Measurements from ENCODE around the gene SSTR4.
"Not testable (repeated sequence)": the region's sequence is repeated elsewhere in the genome, so short reads cannot be mapped to it uniquely, and the experiment has no call there.

SSTR4 gene

DNA sequence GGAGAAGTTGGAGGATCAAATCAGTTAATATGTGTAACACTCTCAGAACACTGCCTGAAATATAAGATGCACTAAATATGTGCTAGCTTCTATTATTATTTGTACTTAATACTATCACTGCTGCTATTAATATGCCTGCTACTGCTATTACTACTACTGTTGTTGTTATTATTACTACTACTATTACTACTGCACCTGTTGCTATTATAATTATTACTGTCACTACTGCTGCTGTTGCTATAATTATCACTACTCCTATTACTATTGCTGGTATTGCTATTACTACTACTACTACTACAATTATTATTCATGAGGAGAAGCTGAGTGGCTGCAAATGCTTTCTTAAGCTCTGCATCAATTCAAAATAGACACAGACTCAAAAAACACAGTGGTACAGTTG is 16.7 kb upstream of the SSTR4 start:
- DNase-seq (ENCODE audit: low read depth in 2 of 2): no peak

DNA sequence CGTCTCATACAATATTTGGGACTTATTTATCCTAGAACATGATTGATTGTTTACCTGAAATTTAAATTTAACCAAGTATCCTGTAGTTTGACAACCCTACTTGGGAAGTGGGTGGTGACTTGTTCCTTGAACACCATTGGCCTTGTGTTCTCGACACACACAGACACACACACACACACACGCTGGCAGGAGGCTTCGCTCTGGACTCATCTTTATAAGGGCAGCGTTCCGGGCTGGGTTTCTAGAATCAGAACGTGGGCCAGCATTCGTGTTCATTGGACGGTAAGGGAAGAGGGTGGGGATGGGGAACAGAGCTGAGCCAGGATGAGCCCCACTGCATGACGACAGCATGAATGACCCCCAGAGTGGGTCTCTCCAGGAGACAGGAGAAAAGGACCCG is 16.2 kb upstream of the SSTR4 start:
- no peak for DNase-seq (ENCODE audit: low read depth in 2 of 2)

DNA sequence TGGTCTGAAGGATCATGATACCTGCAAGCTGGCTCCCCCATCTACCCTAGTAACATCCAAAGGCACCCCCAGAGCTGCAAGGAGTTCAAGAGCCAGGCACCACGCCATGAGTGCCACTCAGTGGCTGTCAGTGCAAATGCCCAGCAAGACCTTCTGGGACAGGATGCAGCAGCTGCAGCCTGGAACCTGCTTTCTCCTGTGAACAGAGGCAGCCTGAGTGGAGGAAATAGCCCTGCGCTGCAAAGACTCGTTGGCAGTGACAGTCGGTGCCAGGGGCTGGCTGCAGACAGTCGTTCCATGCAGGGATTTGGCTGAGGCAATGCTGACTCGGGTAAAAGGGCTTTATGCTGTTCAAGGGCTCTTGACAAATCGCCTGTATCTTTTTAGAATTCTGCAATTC is 15.7 kb upstream of the SSTR4 start:
- no peak for DNase-seq (ENCODE audit: low read depth in 2 of 2)

DNA sequence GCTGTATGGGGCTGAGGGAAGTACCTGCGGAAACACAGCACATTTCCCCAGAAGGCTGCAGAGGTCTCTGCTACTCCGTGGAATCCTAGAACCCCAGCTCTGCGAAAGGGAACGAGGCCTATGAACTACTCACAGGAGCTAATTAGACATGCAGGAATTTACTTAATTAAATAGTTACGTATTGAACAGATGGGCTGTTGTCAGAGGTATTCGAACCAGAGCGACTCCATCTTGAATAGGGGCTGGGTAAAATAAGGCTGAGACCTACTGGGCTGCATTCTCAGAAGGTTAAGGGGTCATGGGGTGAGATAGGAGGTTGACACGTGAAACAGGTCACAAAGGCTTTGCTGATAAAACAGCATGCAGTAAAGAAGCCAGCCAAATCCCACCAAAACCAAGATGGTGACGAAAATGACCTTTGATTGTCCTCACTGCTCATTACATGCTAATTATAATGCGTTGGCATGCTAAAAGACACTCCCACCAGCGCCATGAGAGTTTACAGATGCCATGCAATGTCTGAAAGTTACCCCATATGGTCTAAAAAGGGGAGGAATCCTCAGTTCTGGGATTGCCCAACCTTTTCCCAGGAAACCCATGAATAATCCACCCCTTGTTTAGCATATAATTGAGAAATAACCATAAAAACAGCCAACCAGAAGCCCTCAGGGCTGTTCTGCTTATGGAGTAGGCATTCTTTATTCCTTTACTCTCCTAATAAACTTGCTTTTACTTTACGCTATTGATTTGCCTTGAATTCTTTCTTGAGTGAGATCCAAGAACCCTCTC is 14.7 kb upstream of the SSTR4 start:
- DNase-seq (ENCODE audit: low read depth in 2 of 2): no peak

DNA sequence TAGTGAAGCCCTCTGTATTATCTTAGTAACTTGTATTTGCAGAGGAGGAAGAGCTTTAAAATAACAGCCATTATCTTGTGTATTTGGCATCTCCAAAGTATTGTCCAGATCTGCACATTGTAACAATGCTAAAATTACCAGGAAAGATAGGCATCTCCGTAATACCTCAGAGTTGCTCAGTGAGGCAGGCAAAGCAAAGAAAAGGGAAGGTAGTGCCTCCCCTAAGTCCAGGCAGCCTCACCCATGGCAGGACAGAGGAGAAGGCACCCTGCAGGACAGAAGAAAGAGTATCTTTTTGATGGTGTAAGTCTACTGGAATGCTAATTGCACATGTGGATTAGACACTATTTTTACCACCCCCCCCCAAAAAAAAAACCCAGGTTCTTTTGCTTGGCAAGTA is 13.6 kb upstream of the SSTR4 start:
- DNase-seq (ENCODE audit: low read depth in 2 of 2): no peak

DNA sequence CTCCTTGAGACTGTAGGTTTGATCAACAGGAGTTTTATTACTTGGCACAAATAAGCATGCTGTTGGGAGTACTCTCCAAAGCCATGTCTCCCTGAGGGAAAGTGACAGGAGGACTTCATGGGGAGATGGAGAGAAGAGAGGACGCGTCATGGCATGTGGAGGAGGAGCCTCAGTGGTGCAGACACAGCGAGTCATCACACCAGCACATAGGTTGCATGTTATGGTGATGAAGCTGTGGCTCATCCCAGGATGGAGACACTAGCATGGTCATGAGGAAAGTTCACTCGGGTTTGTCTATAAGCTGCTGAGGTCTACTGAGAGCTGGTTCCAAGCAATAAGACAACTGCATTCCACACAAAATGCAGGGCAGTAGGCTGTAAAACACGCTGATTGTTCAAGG is 13.2 kb upstream of the SSTR4 start:
- no peak for DNase-seq (ENCODE audit: low read depth in 2 of 2)

DNA sequence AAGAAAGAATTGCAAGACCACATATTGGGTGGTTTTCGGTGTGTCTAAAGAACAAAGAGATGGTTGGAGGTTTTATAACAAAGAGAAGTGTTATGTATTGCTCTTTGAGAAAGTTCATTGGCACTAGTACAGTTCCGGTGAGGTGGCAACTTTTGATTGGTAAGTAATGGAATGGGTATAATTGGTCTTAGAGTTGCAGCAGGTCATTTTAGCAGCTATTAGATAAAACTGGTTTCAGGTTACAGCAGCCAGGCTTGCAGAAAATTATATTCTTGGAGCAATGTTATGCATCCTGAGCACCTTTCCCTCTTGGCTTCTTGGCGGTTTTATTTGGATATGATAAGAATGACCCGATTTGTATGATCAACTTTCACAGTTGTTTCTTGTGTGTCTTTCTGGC is 12.3 kb upstream of the SSTR4 start:
- DNase-seq (ENCODE audit: low read depth in 2 of 2): no peak

DNA sequence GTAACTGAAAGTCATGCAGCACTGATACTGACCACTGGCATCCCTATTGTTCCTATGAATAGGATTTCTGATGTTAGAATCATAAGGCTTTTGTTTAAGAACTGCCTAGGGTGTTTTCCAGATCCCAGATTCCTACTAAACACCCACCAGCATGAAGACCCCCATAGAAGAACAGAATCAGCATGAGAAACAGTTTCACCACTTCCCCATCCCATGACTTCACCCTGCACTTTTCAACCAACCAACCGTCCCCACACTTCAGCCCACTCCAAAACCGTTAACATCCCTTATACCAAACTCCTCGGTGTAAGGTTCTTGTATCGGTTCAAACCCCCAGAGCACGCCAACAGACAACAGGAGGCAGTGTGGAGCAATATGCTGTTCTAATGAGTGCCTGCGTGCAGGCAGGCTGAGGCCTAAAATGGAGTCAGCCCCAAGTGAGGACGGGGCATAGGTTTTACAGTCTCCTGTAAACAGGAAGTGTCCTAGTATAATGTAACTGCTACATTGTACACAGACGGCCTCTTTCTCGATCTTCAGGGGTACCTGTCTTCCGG is 11.4 kb upstream of the SSTR4 start:
- DNase-seq (ENCODE audit: low read depth in 2 of 2): no peak

DNA sequence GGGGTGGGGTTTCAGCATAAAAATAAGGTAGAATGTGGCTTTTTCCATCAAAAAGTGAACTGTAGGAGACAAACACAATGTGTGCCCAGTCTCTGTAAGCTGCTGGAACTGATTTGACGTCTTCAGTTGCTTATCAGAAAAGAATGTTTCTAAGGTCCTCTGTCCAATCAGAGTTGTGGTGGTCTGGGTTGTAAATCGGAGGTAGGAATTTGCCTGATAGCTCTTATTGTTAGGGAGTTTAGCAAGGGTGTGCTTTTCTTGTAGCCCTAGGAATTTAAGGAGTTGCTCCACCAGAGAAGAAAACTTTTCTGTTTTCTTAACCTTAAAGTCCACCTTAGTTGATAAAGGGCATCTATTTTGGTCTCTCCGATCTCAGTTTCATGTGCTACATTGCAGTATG is 10.4 kb upstream of the SSTR4 start:
- no peak for DNase-seq (ENCODE audit: low read depth in 2 of 2)

DNA sequence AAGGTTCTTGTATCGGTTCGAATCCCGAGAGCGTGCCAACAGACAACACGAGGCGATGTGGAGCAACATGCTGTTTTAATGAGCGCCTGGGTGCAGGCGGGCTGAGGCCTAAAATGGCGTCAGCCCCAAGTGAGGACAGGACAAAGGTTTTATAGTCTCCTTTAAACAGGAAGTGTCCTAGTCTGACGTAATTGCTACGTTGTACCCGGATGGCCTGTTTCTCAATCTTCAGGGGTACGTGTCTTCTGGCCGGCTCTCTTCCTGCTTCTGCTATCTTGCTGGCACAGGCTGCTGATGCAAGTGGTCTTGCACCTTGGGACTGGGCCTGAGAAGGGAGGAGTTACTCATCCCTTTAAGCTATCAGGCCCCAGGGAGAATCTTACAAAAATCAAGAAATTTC is 9.6 kb upstream of the SSTR4 start:
- DNase-seq (ENCODE audit: low read depth in 2 of 2): not testable (repeated sequence)

DNA sequence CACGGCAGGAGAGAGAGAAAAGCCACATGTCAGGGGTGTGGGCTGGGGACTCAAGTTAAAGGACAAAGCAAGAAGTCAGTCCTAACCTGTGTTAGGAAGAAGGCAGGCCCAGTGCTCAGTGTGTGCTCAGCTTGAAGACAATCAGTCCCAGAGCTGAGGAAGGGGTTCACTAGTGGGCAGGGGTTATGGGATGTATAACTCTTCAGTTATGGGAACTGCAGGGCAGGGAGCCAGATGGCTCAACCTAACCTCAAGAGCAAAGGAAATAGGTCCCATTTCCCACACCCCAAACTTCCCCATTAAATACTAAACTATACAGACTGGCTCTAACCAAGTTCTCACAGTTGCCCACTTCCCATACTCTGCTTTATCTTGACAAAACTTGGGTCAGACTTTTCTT is 7.4 kb upstream of the SSTR4 start:
- DNase-seq (ENCODE audit: low read depth in 2 of 2): no peak

DNA sequence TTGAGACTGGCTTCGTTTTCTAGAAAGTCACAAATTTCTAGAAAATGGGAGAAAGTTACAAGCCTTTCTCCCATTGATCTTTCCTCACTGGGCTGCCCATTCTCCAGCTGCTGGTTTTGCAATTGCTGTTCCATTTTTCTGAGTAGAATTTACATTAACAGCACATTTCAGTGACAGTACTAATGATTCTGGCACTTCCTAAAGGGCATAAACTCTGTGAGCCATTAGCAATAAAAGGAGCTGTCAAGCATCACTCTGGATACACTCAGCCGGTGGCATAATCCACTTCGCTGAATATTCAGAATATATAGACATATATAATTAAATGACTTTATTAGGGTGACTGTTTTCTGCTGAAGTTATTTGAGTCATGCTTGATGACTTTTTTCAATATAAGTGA is 6.7 kb upstream of the SSTR4 start:
- no peak for DNase-seq (ENCODE audit: low read depth in 2 of 2)

DNA sequence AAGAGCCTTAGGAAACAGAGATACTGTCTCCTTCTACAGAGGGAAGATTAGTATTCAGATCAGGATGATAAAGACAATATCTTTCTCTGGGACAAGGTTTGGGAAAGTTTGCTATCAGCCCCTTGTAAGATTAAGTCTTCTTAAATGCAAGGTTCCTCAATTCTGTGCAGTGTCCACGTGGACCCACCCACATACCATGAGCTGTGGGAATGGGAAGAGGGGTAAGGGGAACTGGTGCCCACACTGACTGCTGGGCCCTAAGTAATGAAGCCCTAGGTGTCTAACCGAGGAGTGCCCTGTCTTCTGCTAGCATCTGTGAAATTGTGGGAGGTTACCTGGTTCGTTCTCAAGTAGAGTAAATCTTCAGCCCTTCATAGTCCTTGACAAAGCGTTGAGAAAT is 5.8 kb upstream of the SSTR4 start:
- DNase-seq (ENCODE audit: low read depth in 2 of 2): no peak

DNA sequence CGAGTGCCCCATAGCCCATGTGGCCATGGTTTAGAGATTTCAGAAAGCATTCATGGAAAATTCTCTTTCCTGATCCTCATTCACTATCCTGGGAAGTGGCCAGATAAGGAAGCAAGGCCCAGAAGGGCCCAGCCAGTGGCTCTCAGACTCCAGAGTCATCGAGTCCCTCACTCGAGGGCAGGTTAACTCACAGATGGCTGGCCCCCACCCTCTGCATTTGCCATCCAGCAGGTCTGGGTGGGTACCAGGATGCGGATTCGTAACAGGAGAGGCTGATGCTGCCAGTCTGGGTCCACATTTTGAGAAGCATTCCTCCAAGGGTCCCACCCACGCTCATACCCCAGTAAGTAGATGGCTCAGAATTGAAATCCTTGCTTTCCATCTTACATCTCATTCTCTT is 3.8 kb upstream of the SSTR4 start:
- no peak for DNase-seq (ENCODE audit: low read depth in 2 of 2)

DNA sequence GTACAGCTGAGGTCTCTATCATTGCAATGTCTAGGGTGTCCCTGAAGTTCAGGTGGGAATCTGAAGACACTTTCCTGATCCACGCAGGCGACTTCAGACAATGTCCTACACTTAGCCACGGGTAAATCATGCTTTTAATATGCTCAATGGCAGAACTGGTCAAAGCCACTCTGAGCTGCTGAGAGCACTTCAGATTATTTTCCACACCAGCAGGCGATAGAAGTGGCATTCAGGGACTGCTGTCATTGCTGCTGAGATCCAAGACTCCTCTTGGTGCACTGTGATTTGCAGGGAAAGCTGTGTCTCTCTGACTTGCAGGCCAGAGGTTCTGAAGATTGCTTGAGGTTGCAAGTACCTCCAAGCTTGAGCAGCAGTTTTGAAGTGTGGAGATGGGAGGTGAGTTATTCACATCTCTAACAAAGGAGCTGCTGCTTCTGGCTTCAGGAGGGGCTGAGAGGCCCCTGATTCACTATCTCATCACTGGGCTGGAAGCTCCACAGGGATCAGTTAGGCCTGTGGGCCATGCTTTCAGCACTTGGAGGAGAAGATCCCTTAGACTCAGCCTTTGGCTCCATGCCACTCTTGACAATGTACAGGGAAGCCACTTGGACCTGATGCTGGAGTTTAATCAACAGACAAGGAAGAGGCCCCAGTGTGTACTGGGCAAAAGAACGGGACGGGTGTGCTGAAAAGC is 2.9 kb upstream of the SSTR4 start:
- no peak for DNase-seq (ENCODE audit: low read depth in 2 of 2)

DNA sequence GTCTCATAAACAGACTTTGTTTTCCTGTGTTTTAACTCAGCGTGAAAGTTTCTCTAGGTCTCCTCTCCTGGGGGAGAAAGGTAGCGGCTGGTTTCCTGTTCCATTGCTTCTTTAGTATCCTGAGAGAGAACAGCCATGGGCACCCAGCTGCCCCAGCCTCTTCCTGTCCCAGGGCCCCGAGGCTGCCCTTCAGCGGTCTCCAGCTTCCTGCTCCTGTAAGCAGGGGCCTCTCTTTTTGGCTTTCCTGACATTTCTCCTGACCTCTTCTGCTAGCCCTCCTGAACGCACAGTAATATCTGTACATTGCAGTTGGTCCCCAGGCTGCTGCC is 2.4 kb upstream of the SSTR4 start:
- no peak for DNase-seq (ENCODE audit: low read depth in 2 of 2)

DNA sequence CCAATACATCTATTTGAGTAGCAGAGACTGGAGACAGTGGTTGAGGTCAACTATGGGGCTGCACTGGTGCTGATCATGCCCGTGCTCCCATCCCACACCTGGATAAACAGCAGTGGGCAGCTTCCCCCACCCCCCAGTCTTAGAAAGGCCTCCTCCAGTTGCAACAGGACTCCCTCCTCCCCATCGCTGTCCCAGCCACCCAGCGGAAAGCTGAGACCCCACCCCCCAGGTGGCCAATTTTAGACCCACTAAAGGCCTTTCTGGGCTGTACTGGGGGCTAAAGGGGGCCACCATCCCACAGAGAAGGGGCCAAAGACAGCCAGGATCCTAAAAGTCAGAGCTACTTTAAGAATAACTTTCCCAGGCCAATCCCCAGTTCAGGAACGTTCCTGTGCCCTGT is 1.2 kb upstream of the SSTR4 start:
- DNase-seq (ENCODE audit: low read depth in 2 of 2): no peak

DNA sequence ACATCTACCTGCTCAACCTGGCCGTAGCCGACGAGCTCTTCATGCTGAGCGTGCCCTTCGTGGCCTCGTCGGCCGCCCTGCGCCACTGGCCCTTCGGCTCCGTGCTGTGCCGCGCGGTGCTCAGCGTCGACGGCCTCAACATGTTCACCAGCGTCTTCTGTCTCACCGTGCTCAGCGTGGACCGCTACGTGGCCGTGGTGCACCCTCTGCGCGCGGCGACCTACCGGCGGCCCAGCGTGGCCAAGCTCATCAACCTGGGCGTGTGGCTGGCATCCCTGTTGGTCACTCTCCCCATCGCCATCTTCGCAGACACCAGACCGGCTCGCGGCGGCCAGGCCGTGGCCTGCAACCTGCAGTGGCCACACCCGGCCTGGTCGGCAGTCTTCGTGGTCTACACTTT is 619 bp downstream of the SSTR4 start:
- no peak for DNase-seq (ENCODE audit: low read depth in 2 of 2)

DNA sequence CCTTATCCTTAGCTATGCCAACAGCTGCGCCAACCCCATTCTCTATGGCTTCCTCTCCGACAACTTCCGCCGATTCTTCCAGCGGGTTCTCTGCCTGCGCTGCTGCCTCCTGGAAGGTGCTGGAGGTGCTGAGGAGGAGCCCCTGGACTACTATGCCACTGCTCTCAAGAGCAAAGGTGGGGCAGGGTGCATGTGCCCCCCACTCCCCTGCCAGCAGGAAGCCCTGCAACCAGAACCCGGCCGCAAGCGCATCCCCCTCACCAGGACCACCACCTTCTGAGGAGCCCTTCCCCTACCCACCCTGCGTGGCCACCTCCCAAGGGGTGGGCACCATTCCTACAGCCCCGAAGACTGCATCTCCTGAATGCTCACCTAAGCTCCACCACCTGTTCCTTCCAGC is 1.3 kb downstream of the SSTR4 start:
- DNase-seq (ENCODE audit: low read depth in 2 of 2): no peak

DNA sequence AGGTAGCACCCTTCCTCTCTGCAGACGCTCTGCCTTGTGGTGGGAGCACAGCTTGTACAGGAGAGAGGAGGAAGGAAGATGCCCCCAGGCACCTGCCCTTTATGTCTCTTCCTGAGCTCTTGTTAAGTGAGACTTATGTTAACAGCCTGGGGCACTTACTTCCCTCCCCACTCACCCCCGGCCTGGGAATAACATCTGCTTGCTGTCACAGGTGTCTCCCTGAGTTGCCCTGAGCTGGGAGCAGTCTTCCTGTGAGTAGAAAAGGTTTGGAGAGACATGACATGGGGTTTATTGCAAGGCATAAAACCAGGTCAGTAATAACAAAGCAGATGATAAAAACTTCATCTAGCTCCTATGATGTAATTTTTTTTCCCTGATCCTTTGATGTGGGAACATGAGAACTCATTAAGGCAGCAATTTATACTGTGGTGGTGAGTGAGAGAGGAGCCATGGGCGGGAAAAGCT is 1.9 kb downstream of the SSTR4 start:
- DNase-seq (ENCODE audit: low read depth in 2 of 2): no peak

DNA sequence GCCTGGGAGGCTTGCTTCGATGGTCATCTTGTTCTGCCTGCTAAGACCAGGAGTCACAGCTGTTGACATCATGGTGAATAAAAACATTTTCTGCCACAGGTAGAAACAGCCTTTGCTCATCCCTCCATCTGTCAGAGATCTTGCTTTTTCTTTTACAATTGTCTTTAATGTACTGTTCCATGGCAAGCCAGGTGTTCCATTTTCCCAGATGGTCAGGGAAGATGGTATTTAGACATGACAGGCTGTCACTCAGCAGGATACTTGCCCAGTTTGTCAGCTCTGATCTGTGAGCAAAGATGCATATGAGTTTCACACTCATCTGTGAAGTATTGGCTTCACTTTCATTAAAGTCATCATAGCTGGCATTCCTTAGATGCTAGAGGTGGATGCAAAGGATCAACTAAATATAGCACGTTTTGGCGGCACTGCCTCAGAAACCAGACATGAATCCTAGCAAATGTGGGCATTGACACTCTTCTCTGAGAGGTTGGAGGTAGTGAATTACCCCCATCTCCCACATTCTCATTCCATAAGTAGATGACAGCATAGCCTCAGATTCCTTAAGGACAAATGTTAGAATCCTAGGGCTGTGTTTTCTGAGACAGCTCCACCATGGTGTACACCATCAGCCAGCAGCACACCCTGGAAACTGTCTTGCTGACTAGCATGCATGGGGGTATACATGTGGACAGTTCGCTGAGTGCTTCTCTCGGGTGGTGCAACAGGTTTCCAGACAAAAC is 4.2 kb downstream of the SSTR4 start:
- no peak for DNase-seq (ENCODE audit: low read depth in 2 of 2)

DNA sequence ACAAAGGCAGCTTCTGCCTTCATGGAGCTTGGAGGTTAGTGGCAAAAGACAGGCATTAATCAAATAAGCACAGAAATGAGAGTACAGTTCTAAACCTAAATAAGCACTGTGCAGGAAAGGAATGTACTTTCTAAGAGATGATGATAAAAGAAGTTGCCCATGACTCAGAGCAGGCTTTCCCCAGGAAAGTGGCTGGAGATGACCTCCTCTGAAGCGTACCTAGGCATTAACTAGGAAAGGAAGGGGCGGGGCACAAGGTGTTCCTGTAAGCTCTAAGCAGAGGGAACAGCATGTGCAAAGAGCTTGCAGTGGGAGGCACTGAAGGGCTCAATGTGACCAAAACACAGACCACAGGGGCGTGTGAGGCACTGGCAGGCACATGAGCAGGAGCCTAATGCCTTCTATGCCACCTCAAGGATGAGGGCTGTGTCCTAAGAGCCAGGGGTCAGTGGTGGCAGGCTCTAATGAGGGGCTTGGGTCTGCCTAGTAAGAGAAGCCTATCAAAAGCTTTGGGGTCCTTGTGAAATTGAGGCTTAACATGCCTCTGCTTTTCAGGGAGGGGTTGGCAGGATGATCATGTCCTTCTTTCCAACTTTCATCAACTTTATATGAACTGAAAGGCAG is 4.9 kb downstream of the SSTR4 start:
- DNase-seq (ENCODE audit: low read depth in 2 of 2): no peak
